ENCODE data around the gene MLLT6. TPM values are rescaled to one million over a fixed set of nuclear protein-coding genes. Genes with fewer than 3 reads are reported as not detected.

MLLT6 gene
- total RNA-seq, 3 donors from 2014 or later = 90.1 to 164 (median 112) TPM

- ATAC-seq = no peak
Observed at GRCh38 chr17:38709104-38709820, 4.2 kb downstream of the MLLT6 start.

GRCh38 chr17:38709864-38710603 is 5.0 kb downstream of the MLLT6 start:
- Histone ChIP-seq H3K4me3 (no peak overlapping the region), H3K9me3 (no peaks in the 10 kb centered on the region), H3K4me1 (ENCODE audit: low read depth) (peaks cover 6% of the 10 kb centered on the region), H3K36me3 (ENCODE audit: low read depth) (no peaks in the 10 kb centered on the region)
- no peak for TF ChIP-seq CTCF (IDR thresholded peaks at IDR 0.05)
- DNase-seq (no peak), ATAC-seq (no peak)
- intact Hi-C loops (cut with DNase I, micrococcal nuclease) = no loop called here

More at GRCh38 chr17:38709104-38709820, 4.2 kb downstream of the MLLT6 start:
- TF ChIP-seq CTCF (IDR thresholded peaks at IDR 0.05) = no peak
- Histone ChIP-seq H3K4me3 (no peak overlapping the region), H3K36me3 (ENCODE audit: low read depth) (no peaks in the 10 kb centered on the region), H3K4me1 (ENCODE audit: low read depth) (peaks cover 6% of the 10 kb centered on the region), H3K9me3 (no peaks in the 10 kb centered on the region)
- no peak for DNase-seq
- intact Hi-C loops (cut with DNase I, micrococcal nuclease) = no loop called here

- H3K4me3 ChIP-seq = no peak overlapping the region
Observed at GRCh38 chr17:38710604-38710962, 5.5 kb downstream of the MLLT6 start.

GRCh38 chr17:38710985-38711384 is 5.9 kb downstream of the MLLT6 start:
- H3K4me3 ChIP-seq = no peak overlapping the region
- no peak for DNase-seq
- ATAC-seq = no peak
- peaks cover 6% of the 10 kb centered on the region for H3K4me1 ChIP-seq (ENCODE audit: low read depth)
- H3K36me3 ChIP-seq (ENCODE audit: low read depth) = no peaks in the 10 kb centered on the region
- no peaks in the 10 kb centered on the region for H3K9me3 ChIP-seq
- TF ChIP-seq CTCF (IDR thresholded peaks at IDR 0.05) = no peak
- intact Hi-C loops (cut with DNase I, micrococcal nuclease) = no loop called here

More at GRCh38 chr17:38710604-38710962, 5.5 kb downstream of the MLLT6 start:
- intact Hi-C loops (cut with DNase I, micrococcal nuclease) = no loop called here
- TF ChIP-seq CTCF (IDR thresholded peaks at IDR 0.05) = no peak
- DNase-seq (no peak), ATAC-seq (no peak)
- Histone ChIP-seq H3K9me3 (no peaks in the 10 kb centered on the region), H3K4me1 (ENCODE audit: low read depth) (peaks cover 6% of the 10 kb centered on the region), H3K36me3 (ENCODE audit: low read depth) (no peaks in the 10 kb centered on the region)

- H3K36me3 ChIP-seq (ENCODE audit: low read depth) = no peaks in the 10 kb centered on the region
Observed at GRCh38 chr17:38711792-38712571, 6.9 kb downstream of the MLLT6 start.

More at GRCh38 chr17:38711792-38712571, 6.9 kb downstream of the MLLT6 start:
- no peak for ATAC-seq
- no peak for TF ChIP-seq CTCF (IDR thresholded peaks at IDR 0.05)
- Histone ChIP-seq H3K4me3 (no peak overlapping the region), H3K9me3 (no peaks in the 10 kb centered on the region), H3K4me1 (ENCODE audit: low read depth) (peaks cover 5% of the 10 kb centered on the region)
- no peak for DNase-seq
- intact Hi-C loops (cut with DNase I, micrococcal nuclease) = no loop called here
